HepG2 (cell line): ENCODE results near the gene SH3BP5. TPM values are rescaled to one million over a fixed set of nuclear protein-coding genes. Genes with fewer than 3 reads are reported as not detected.

Experiments used
- ATAC-seq: fragments of 200-7000 bp; cut with Tn5 transposase; 3 replicates; pipeline ENCODE4 v1.9.1; 2020; ENCODE audit warnings: mild to moderate bottlenecking, moderate library complexity
- BruUV-seq: library from RNA; stranded (reverse); fragments of 400-500 nt; replicated peaks from 2 replicates; lab custom pipeline; 2021; lab: Mats Ljungman, UMichigan
- CTCF ChIA-PET: fragments of 300-600 bp; formaldehyde crosslinking; extraction: SDS; loops from one replicate; lab custom pipeline; 2021; ENCODE audit warnings: low total read pairs, inconsistent platforms, low intra/inter-chr PET ratio; lab: Yijun Ruan, JAX
- POLR2A ChIA-PET: fragments of 350-600 bp; sonication (Branson Sonifier 250); formaldehyde crosslinking; loops from one replicate; lab custom pipeline; 2020; ENCODE audit warnings: antibody characterized with exemption, inconsistent platforms; lab: Yijun Ruan, JAX
- DNase-seq: peaks from one replicate; pipeline ENCODE4 v3.0.0-alpha.2; 2015; ENCODE audit warnings: low spot score
- FAIRE-seq: peaks from 3 replicates; lab custom pipeline; 2011; peaks lifted over from hg19 to GRCh38; lab: Jason Lieb, UNC
- H2AFZ ChIP-seq: one replicate; pipeline ENCODE4 v1.6.1; 2011; ENCODE audit warnings: low read length, inconsistent platforms
- H3K27ac ChIP-seq: fragments of 300-600 bp; 3 replicates; pipeline ENCODE4 v1.8.0; 2011; ENCODE audit warnings: mixed run types, mild to moderate bottlenecking, mixed read lengths, low read length, inconsistent platforms; ENCODE audit not compliant: insufficient read depth; ENCODE audit errors: extremely low read length
- H3K27me3 ChIP-seq, 2 experiments: fragments of 200-600 bp in 1 of 2; 2 replicates in 1 of 2; 3 replicates in 1 of 2; pipeline versions ENCODE4 v1.6.0 to v1.8.0; 2011; ENCODE audit warnings: low read length in 2 of 2, mild to moderate bottlenecking in 2 of 2, moderate library complexity in 2 of 2, inconsistent platforms in 1 of 2; ENCODE audit not compliant: insufficient read depth in 2 of 2, control insufficient read depth in 1 of 2
- H3K36me3 ChIP-seq, 2 experiments: fragments of 200-600 bp in 1 of 2; replicated peaks in 1 of 2; 2 replicates in 1 of 2; 3 replicates in 1 of 2; pipeline versions ENCODE4 v1.5.1 to v1.8.0; 2011; ENCODE audit warnings: low read length in 2 of 2, inconsistent platforms in 1 of 2; ENCODE audit not compliant: insufficient read depth in 2 of 2, control insufficient read depth in 1 of 2
- H3K4me1 ChIP-seq: 2 replicates; pipeline ENCODE4 v1.5.1; 2012; ENCODE audit warnings: low read length, inconsistent platforms; ENCODE audit not compliant: insufficient read depth
- H3K4me2 ChIP-seq: 2 replicates; pipeline ENCODE4 v1.6.0; 2011; ENCODE audit warnings: low read depth, low read length, inconsistent platforms
- H3K4me3 ChIP-seq, 3 experiments: fragments of 200-600 bp in 1 of 3; sonication (generic), shearing (Covaris generic) in 1 of 3; replicated peaks in 1 of 3; 2 replicates each; pipeline ENCODE4 v1.5.1; 2011 to 2016; ENCODE audit warnings: low read length in 3 of 3, inconsistent platforms in 2 of 3, low read depth in 2 of 3, mild to moderate bottlenecking in 2 of 3, control low read depth in 1 of 3, mixed read lengths in 1 of 3; ENCODE audit not compliant: insufficient read depth in 1 of 3
- H3K79me2 ChIP-seq: one replicate; pipeline ENCODE4 v1.6.1; 2011; ENCODE audit warnings: low read length, inconsistent platforms; ENCODE audit not compliant: insufficient read depth
- H3K9ac ChIP-seq: 2 replicates; pipeline ENCODE4 v1.6.0; 2011; ENCODE audit warnings: mild to moderate bottlenecking, low read depth, low read length, inconsistent platforms; ENCODE audit not compliant: insufficient read depth
- H3K9me3 ChIP-seq: 2 replicates; pipeline ENCODE4 v1.5.1; 2012; ENCODE audit warnings: mild to moderate bottlenecking, low read length
- H4K20me1 ChIP-seq: 2 replicates; pipeline ENCODE4 v1.6.0; 2011; ENCODE audit warnings: inconsistent platforms, mild to moderate bottlenecking, low read length, moderate library complexity; ENCODE audit not compliant: insufficient read depth
- GABPB1 ChIP-seq: IDR thresholded peaks from 2 replicates; pipeline ENCODE4 v1.6.1; 2016; ENCODE audit warnings: mild to moderate bottlenecking, missing genetic modification reagents, moderate library complexity, missing compliant biosample characterization
- HIVEP1 ChIP-seq: sonication (generic); formaldehyde crosslinking; IDR thresholded peaks from 2 replicates; pipeline ENCODE4 v1.4.0; 2020; ENCODE audit warnings: mild to moderate bottlenecking, missing genetic modification reagents
- KAT2B ChIP-seq: fragments of 150-350 bp; IDR thresholded peaks from 2 replicates; pipeline ENCODE4 v1.6.1; 2014; ENCODE audit warnings: low read depth, low read length, borderline replicate concordance
- MATR3 ChIP-seq: sonication (generic); formaldehyde crosslinking; IDR thresholded peaks from 2 replicates; pipeline ENCODE4 v1.4.0; 2020; ENCODE audit warnings: missing genetic modification reagents
- NFKB2 ChIP-seq: sonication (generic); formaldehyde crosslinking; IDR thresholded peaks from 2 replicates; pipeline ENCODE4 v1.4.0; 2020; ENCODE audit warnings: missing genetic modification reagents, borderline replicate concordance
- NPAS2 ChIP-seq: sonication (generic); formaldehyde crosslinking; IDR thresholded peaks from 2 replicates; pipeline ENCODE4 v1.8.0; 2022; ENCODE audit warnings: mild to moderate bottlenecking, missing genetic modification reagents, borderline replicate concordance
- NR2C2 ChIP-seq: sonication (generic); formaldehyde crosslinking; IDR thresholded peaks from 2 replicates; pipeline ENCODE4 v1.4.0; 2020; ENCODE audit warnings: missing genetic modification reagents, mild to moderate bottlenecking, moderate library complexity, borderline replicate concordance
- STAG1 ChIP-seq: sonication (generic); formaldehyde crosslinking; IDR thresholded peaks from 2 replicates; pipeline ENCODE4 v1.4.0; 2020; ENCODE audit warnings: missing genetic modification reagents
- YEATS2 ChIP-seq: sonication (generic); formaldehyde crosslinking; IDR thresholded peaks from 2 replicates; pipeline ENCODE4 v1.4.0; 2020; ENCODE audit warnings: missing genetic modification reagents, borderline replicate concordance
- ZNF614 ChIP-seq: IDR thresholded peaks from 2 replicates; pipeline ENCODE4 v1.6.1; 2018; ENCODE audit warnings: missing biosample characterization, missing genetic modification reagents, inconsistent platforms, borderline replicate concordance
- ZNF777 ChIP-seq: sonication (generic); formaldehyde crosslinking; IDR thresholded peaks from 2 replicates; pipeline ENCODE4 v1.4.0; 2020; ENCODE audit warnings: missing genetic modification reagents
- WGBS: methylation state at CpG from one replicate; pipeline ENCODE4 v1.1.6; 2017; ENCODE audit warnings: low lambda C conversion rate; 5-methylcytosine and 5-hydroxymethylcytosine counted together
- in situ Hi-C: cut with HindIII; loops from 2 replicates; pipeline ENCODE4 v1.10.0; 2017; ENCODE audit warnings: low pct_unique_long_range_greater_than_20kb; ENCODE audit not compliant: extremely low pct_ligation_motif_present
- intact Hi-C: fragments of 100-400 bp; cut with micrococcal nuclease; formaldehyde crosslinking; loops from one replicate; pipeline ENCODE4 v1.10.0; 2022; ENCODE audit not compliant: unreplicated experiment
- polyA plus RNA-seq, 8 experiments: library from polyadenylated mRNA; depleted of rRNA in 3 of 8; stranded (reverse) in 7 of 8; unstranded in 1 of 8; fragments of >200 nt; fragmentation: Illumina TruSeq in 4 of 8; extraction: Trizol in 4 of 8; gene quantifications; 2 replicates each; pipeline versions ENCODE4 v1.2.1 to v1.2.3, GENCODE V29; 2011 to 2016; ENCODE audit warnings: low read depth in 4 of 8, missing spikeins in 1 of 8, mixed read lengths in 1 of 8; ENCODE audit not compliant: insufficient read depth in 1 of 8
- total RNA-seq, 5 experiments: library from RNA; depleted of rRNA; stranded (reverse); fragments of >200 nt; fragmentation: Illumina TruSeq; extraction: Trizol; gene quantifications; 2 replicates each; pipeline ENCODE4 v1.2.3, GENCODE V29; 2016; ENCODE audit warnings: low read depth in 1 of 5
- TF ChIP-seq, protein P1 (sequence below): sonication (generic); formaldehyde crosslinking; IDR thresholded peaks from 2 replicates; pipeline ENCODE4 v1.4.0; 2020; ENCODE audit warnings: missing genetic modification reagents, borderline replicate concordance
- TF ChIP-seq, protein P2 (sequence below): sonication (generic); formaldehyde crosslinking; IDR thresholded peaks from 2 replicates; pipeline ENCODE4 v1.5.1; 2020; ENCODE audit warnings: mild to moderate bottlenecking, missing genetic modification reagents, moderate library complexity
- TF ChIP-seq, protein P3 (sequence below): IDR thresholded peaks from 2 replicates; pipeline ENCODE4 v1.6.1; 2012; ENCODE audit warnings: low read depth, low read length, improper control_type of control experiment

Gene SH3BP5
- total and polyA plus RNA-seq, 2 of the 13 experiments (the other 11 are each of a cell fraction or from before 2014, with no cell fraction given), result 0.09 to 0.16 TPM

DNA sequence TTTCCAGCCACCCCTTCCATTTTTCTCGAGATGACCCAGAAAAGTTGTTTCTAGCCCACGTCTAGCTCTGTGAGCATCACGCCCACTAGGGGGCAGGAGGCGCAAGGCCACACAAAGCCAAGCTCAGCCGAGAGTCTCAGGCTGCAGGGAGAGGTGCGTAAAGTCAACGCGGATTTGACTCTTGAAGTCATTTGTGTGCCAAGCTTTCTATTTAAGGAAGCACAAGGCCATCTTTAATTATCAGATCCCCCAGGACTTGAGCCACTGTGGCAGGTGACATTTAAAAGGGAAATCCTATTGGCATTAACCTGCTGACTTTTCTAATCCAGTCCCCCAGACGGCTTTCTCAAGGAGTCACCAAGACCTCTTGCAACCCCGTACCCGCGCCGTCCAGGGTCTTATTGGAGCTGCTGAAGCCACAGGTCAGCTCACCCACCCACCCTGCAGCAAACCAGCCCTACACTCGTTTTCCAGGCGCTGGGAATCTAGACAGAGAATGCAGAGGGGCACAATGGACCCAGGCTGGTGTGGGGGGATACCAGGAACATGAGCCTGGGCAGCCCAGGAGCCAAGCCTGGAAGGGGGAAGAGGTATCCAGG is 64.3 kb downstream of the SH3BP5 start:
- H3K4me3 ChIP-seq, result no peak overlapping the region
- DNase-seq, result peak; percentile 59
- peak; percentile 87 for ATAC-seq
- H3K36me3 ChIP-seq, result no peaks in the 10 kb centered on the region
- no peak overlapping the region for H3K4me2 ChIP-seq
- H4K20me1 ChIP-seq, result no peaks in the 10 kb centered on the region
- BruUV-seq, result no TSS peak
- H3K27ac ChIP-seq, result no peak overlapping the region
- intact Hi-C loops (loop anchor here (1.0 to 5.0 kb wide), 5 partner anchors 64 to 289 kb away; partner anchors contain the start of gene SH3BP5), in situ Hi-C loops (no loop called here)
- no peak overlapping the region for H3K9ac ChIP-seq
- H3K9me3 ChIP-seq, result no peaks in the 10 kb centered on the region
- H3K4me1 ChIP-seq, result no peaks in the 10 kb centered on the region
- H2AFZ ChIP-seq, result no peak overlapping the region
- FAIRE-seq, result peak; percentile 85
- H3K27me3 ChIP-seq, result no peaks in the 10 kb centered on the region; a peak in 1 of 5 replicates
- ChIA-PET CTCF (interaction anchor here (0.7 to 1.8 kb wide), 4 partner anchors 66 to 290 kb away, joined by 3 to 16 read pairs (median 4); no protein-coding TSS in a partner anchor), POLR2A (no interaction called here)
- 32% methylated on average over 15 of the region's 15 CpGs for WGBS
- H3K79me2 ChIP-seq, result no peaks in the 10 kb centered on the region
- TF ChIP-seq NR2C2 (CRISPR knock-in tag) (peak; percentile 75; the same call in 1 of the 2 replicates), ZNF614 (CRISPR knock-in tag) (no peak), MATR3 (CRISPR knock-in tag) (no peak), GABPB1 (CRISPR knock-in tag) (no peak), HIVEP1 (CRISPR knock-in tag) (no peak), ZNF777 (CRISPR knock-in tag) (no peak), YEATS2 (CRISPR knock-in tag) (no peak), NFKB2 (CRISPR knock-in tag) (peak; percentile 23; the same call in 1 of the 2 replicates), STAG1 (CRISPR knock-in tag) (peak; percentile 93), NPAS2 (no peak), KAT2B (no peak)
- TF ChIP-seq, protein P1, sequence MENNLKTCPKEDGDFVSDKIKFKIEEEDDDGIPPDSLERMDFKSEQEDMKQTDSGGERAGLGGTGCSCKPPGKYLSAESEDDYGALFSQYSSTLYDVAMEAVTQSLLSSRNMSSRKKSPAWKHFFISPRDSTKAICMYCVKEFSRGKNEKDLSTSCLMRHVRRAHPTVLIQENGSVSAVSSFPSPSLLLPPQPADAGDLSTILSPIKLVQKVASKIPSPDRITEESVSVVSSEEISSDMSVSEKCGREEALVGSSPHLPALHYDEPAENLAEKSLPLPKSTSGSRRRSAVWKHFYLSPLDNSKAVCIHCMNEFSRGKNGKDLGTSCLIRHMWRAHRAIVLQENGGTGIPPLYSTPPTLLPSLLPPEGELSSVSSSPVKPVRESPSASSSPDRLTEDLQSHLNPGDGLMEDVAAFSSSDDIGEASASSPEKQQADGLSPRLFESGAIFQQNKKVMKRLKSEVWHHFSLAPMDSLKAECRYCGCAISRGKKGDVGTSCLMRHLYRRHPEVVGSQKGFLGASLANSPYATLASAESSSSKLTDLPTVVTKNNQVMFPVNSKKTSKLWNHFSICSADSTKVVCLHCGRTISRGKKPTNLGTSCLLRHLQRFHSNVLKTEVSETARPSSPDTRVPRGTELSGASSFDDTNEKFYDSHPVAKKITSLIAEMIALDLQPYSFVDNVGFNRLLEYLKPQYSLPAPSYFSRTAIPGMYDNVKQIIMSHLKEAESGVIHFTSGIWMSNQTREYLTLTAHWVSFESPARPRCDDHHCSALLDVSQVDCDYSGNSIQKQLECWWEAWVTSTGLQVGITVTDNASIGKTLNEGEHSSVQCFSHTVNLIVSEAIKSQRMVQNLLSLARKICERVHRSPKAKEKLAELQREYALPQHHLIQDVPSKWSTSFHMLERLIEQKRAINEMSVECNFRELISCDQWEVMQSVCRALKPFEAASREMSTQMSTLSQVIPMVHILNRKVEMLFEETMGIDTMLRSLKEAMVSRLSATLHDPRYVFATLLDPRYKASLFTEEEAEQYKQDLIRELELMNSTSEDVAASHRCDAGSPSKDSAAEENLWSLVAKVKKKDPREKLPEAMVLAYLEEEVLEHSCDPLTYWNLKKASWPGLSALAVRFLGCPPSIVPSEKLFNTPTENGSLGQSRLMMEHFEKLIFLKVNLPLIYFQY (CRISPR knock-in tag), result 0 out of 2 replicates have a peak, but pooled peaks have one; percentile 55
- TF ChIP-seq, protein P2, sequence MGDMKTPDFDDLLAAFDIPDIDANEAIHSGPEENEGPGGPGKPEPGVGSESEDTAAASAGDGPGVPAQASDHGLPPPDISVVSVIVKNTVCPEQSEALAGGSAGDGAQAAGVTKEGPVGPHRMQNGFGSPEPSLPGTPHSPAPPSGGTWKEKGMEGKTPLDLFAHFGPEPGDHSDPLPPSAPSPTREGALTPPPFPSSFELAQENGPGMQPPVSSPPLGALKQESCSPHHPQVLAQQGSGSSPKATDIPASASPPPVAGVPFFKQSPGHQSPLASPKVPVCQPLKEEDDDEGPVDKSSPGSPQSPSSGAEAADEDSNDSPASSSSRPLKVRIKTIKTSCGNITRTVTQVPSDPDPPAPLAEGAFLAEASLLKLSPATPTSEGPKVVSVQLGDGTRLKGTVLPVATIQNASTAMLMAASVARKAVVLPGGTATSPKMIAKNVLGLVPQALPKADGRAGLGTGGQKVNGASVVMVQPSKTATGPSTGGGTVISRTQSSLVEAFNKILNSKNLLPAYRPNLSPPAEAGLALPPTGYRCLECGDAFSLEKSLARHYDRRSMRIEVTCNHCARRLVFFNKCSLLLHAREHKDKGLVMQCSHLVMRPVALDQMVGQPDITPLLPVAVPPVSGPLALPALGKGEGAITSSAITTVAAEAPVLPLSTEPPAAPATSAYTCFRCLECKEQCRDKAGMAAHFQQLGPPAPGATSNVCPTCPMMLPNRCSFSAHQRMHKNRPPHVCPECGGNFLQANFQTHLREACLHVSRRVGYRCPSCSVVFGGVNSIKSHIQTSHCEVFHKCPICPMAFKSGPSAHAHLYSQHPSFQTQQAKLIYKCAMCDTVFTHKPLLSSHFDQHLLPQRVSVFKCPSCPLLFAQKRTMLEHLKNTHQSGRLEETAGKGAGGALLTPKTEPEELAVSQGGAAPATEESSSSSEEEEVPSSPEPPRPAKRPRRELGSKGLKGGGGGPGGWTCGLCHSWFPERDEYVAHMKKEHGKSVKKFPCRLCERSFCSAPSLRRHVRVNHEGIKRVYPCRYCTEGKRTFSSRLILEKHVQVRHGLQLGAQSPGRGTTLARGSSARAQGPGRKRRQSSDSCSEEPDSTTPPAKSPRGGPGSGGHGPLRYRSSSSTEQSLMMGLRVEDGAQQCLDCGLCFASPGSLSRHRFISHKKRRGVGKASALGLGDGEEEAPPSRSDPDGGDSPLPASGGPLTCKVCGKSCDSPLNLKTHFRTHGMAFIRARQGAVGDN (CRISPR knock-in tag), result 0 out of 2 replicates have a peak, but pooled peaks have one; percentile 14
- TF ChIP-seq, protein P3, sequence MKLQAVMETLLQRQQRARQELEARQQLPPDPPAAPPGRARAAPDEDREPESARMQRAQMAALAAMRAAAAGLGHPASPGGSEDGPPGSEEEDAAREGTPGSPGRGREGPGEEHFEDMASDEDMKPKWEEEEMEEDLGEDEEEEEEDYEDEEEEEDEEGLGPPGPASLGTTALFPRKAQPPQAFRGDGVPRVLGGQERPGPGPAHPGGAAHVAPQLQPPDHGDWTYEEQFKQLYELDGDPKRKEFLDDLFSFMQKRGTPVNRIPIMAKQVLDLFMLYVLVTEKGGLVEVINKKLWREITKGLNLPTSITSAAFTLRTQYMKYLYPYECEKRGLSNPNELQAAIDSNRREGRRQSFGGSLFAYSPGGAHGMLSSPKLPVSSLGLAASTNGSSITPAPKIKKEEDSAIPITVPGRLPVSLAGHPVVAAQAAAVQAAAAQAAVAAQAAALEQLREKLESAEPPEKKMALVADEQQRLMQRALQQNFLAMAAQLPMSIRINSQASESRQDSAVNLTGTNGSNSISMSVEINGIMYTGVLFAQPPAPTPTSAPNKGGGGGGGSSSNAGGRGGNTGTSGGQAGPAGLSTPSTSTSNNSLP, result 0 out of 2 replicates have a peak, but pooled peaks have one; percentile 35
